ENCODE results near the gene ATG5.
"Not testable (repeated sequence)": the region's sequence is repeated elsewhere in the genome, so short reads cannot be mapped to it uniquely, and the experiment has no call there.

Gene ATG5

GRCh38 chr6:106253172-106253571 lies 72.4 kb downstream of the ATG5 start:
- peaks cover 33% of the 10 kb centered on the region for H3K4me1 Mint-ChIP-seq
- H3K4me3 Mint-ChIP-seq = no peak overlapping the region
- H3K27ac Mint-ChIP-seq = peak overlapping the region in 1 of 3 experiments; percentile 10
- H3K36me3 Mint-ChIP-seq (ENCODE audit: low read depth) = peaks cover 12% of the 10 kb centered on the region
- H3K9me3 Mint-ChIP-seq = no peaks in the 10 kb centered on the region
- TF ChIP-seq CTCF (IDR thresholded peaks at IDR 0.05; ENCODE audit: unreplicated experiment in 3 of 3) = no peak
- no peaks in the 10 kb centered on the region for H3K27me3 Mint-ChIP-seq (ENCODE audit: low read depth)

- TF ChIP-seq CTCF (IDR thresholded peaks at IDR 0.05; ENCODE audit: unreplicated experiment in 3 of 3) = no peak
- no peaks in the 10 kb centered on the region for H3K27me3 Mint-ChIP-seq (ENCODE audit: low read depth)
- H3K9me3 Mint-ChIP-seq = no peaks in the 10 kb centered on the region
- H3K36me3 Mint-ChIP-seq (ENCODE audit: low read depth) = peaks cover 14% of the 10 kb centered on the region
- peaks cover 33% of the 10 kb centered on the region for H3K4me1 Mint-ChIP-seq
- peak overlapping the region in 1 of 3 experiments; percentile 78 for H3K27ac Mint-ChIP-seq
- no peak overlapping the region for H3K4me3 Mint-ChIP-seq
Observed at GRCh38 chr6:106252687-106253086, 72.9 kb downstream of the ATG5 start.

- not testable (repeated sequence) for H3K9me3 Mint-ChIP-seq; H3K4me3 Mint-ChIP-seq; H3K27me3 Mint-ChIP-seq (ENCODE audit: low read depth); H3K27ac Mint-ChIP-seq
- H3K36me3 Mint-ChIP-seq (ENCODE audit: low read depth) = peaks cover 18% of the 10 kb centered on the region
- H3K4me1 Mint-ChIP-seq = peaks cover 37% of the 10 kb centered on the region
Observed at GRCh38 chr6:106251531-106252255, 73.9 kb downstream of the ATG5 start.

GRCh38 chr6:106250953-106251352 lies 74.6 kb downstream of the ATG5 start:
- Mint-ChIP-seq H3K27ac (no peak overlapping the region), H3K4me3 (no peak overlapping the region), H3K27me3 (ENCODE audit: low read depth) (no peaks in the 10 kb centered on the region)

GRCh38 chr6:106249658-106250057 lies 75.9 kb downstream of the ATG5 start:
- H3K9me3 Mint-ChIP-seq = no peaks in the 10 kb centered on the region
- TF ChIP-seq CTCF (IDR thresholded peaks at IDR 0.05; ENCODE audit: unreplicated experiment in 3 of 3) = no peak
- H3K27me3 Mint-ChIP-seq (ENCODE audit: low read depth) = no peaks in the 10 kb centered on the region

More at GRCh38 chr6:106250953-106251352, 74.6 kb downstream of the ATG5 start:
- Mint-ChIP-seq H3K9me3 (no peaks in the 10 kb centered on the region), H3K4me1 (peaks cover 38% of the 10 kb centered on the region), H3K36me3 (ENCODE audit: low read depth) (peaks cover 18% of the 10 kb centered on the region)
- no peak for TF ChIP-seq CTCF (IDR thresholded peaks at IDR 0.05; ENCODE audit: unreplicated experiment in 3 of 3)

GRCh38 chr6:106247733-106248132 lies 77.8 kb downstream of the ATG5 start:
- Mint-ChIP-seq H3K9me3 (no peaks in the 10 kb centered on the region), H3K4me1 (peaks cover 14% of the 10 kb centered on the region), H3K27me3 (ENCODE audit: low read depth) (no peaks in the 10 kb centered on the region), H3K4me3 (no peak overlapping the region), H3K36me3 (ENCODE audit: low read depth) (peaks cover 28% of the 10 kb centered on the region), H3K27ac (no peak overlapping the region)
- TF ChIP-seq CTCF (IDR thresholded peaks at IDR 0.05; ENCODE audit: unreplicated experiment in 3 of 3) = no peak

More at GRCh38 chr6:106249658-106250057, 75.9 kb downstream of the ATG5 start:
- Mint-ChIP-seq H3K4me1 (peaks cover 30% of the 10 kb centered on the region), H3K27ac (no peak overlapping the region), H3K4me3 (no peak overlapping the region), H3K36me3 (ENCODE audit: low read depth) (peaks cover 18% of the 10 kb centered on the region)

All from nephron (organoid).